Choroid plexus epithelial cell (primary cell): ENCODE results near the gene PRMT7.
A peak's percentile ranks its signal among the peaks of the same experiment; 100 is the strongest.

Source experiments
- DNase-seq: peaks from one replicate; pipeline ENCODE4 v3.0.0-alpha.2; 2010; ENCODE audit warnings: low read depth
- H3K4me3 ChIP-seq: 2 replicates; pipeline ENCODE4 v1.5.1; 2011; ENCODE audit warnings: low read depth, mild to moderate bottlenecking, control low read depth, low read length, moderate library complexity
- CTCF ChIP-seq: conservative IDR thresholded peaks from 2 replicates; pipeline ENCODE4 v1.5.1; 2011; ENCODE audit warnings: low read depth, mild to moderate bottlenecking, control low read depth, inconsistent platforms, low read length, moderate library complexity

The PRMT7 gene

GRCh38 chr16:68328860-68329390 lies 18.1 kb downstream of the PRMT7 start:
- DNase-seq, result no peak
- H3K4me3 ChIP-seq, result no peak overlapping the region
- no peak for TF ChIP-seq CTCF

- DNase-seq, result peak; percentile 74
- H3K4me3 ChIP-seq, result no peak overlapping the region
- no peak for TF ChIP-seq CTCF
Observed at GRCh38 chr16:68331879-68332410, 21.1 kb downstream of the PRMT7 start.

- no peak overlapping the region for H3K4me3 ChIP-seq
- peak; percentile 90 for DNase-seq
- no peak for TF ChIP-seq CTCF
Observed at GRCh38 chr16:68332411-68333121, 21.7 kb downstream of the PRMT7 start.

- TF ChIP-seq CTCF, result no peak
- no peak overlapping the region for H3K4me3 ChIP-seq
- DNase-seq, result no peak
Observed at GRCh38 chr16:68335175-68335574, 24.4 kb downstream of the PRMT7 start.

GRCh38 chr16:68338326-68339119 lies 27.7 kb downstream of the PRMT7 start:
- DNase-seq, result no peak
- no peak for TF ChIP-seq CTCF
- H3K4me3 ChIP-seq, result no peak overlapping the region

- TF ChIP-seq CTCF, result no peak
- no peak overlapping the region for H3K4me3 ChIP-seq
- DNase-seq, result no peak
Observed at GRCh38 chr16:68339214-68339613, 28.4 kb downstream of the PRMT7 start.
